Left ventricle myocardium inferior (tissue), 1 donor: ENCODE data around the gene ZNF180. TPM values are rescaled to one million over a fixed set of nuclear protein-coding genes. Genes with fewer than 3 reads are reported as not detected.

Experiments
- DNase-seq: peaks from one replicate; pipeline ENCODE4 v3.0.0-alpha.2; 2020
- H3K27ac ChIP-seq: fragments of 200-600 bp; replicated peaks from 2 replicates; pipeline ENCODE4 v1.8.0; 2021
- H3K27me3 ChIP-seq: fragments of 200-600 bp; 2 replicates; pipeline ENCODE4 v1.8.0; 2021; ENCODE audit warnings: low read depth
- H3K36me3 ChIP-seq: fragments of 200-600 bp; 2 replicates; pipeline ENCODE4 v1.8.0; 2021
- H3K4me1 ChIP-seq: fragments of 200-600 bp; 2 replicates; pipeline ENCODE4 v1.8.0; 2021
- H3K4me3 ChIP-seq: fragments of 200-600 bp; 2 replicates; pipeline ENCODE4 v1.8.0; 2021; ENCODE audit warnings: mild to moderate bottlenecking, moderate library complexity
- H3K9me3 ChIP-seq: fragments of 200-600 bp; replicated peaks from 2 replicates; pipeline ENCODE4 v1.8.0; 2021
- intact Hi-C: fragments of 100-400 bp; cut with micrococcal nuclease; formaldehyde crosslinking; loops from one replicate; pipeline ENCODE4 v1.11.0; 2022
- long read RNA-seq: library from polyadenylated mRNA; unstranded; transcript quantifications from one replicate; pipeline ENCODE4 v2.0.0, GENCODE V29; 2021
- total RNA-seq: library from RNA; stranded (reverse); fragmentation: NEBNext Ultra II Directional; extraction: Animal tissue kit (Norgen Biotek cat#: 25700); gene quantifications from one replicate; pipeline ENCODE4 v1.2.1, GENCODE V29; 2021
- TF ChIP-seq, protein P1 (sequence below): fragments of 200-600 bp; IDR thresholded peaks from 2 replicates; pipeline ENCODE4 v1.8.0; 2021; ENCODE audit warnings: antibody characterized with exemption, mild to moderate bottlenecking, borderline replicate concordance
- donor health status: DM: no; HTN: yes; CAD: no; lungs with severe emphysema.

The ZNF180 gene
- 4.8 TPM for total RNA-seq
- long read RNA-seq, partial matches to known transcripts: 0 of 1 reads
- long read RNA-seq, other reads (novel, unspliced or antisense): 0 of 1 reads

GRCh38 chr19:44499962-44500949 lies at the start of gene ZNF180:
TSS of gene ZNF180 (minus strand) at chr19:44500522. CDS start at chr19:44497334, 3,188 bp downstream.
- DNase-seq: peak; percentile 96
- intact Hi-C loops: no loop called here
- Histone ChIP-seq H3K4me1 (peaks cover 26% of the 10 kb centered on the region), H3K36me3 (peaks cover 36% of the 10 kb centered on the region), H3K27me3 (peaks cover 4% of the 10 kb centered on the region), H3K4me3 (peak within 1 kb of the TSS; percentile 81), H3K9me3 (peaks cover 40% of the 10 kb centered on the region), H3K27ac (peak within 1 kb of the TSS; percentile 95)
- TF ChIP-seq, protein P1, sequence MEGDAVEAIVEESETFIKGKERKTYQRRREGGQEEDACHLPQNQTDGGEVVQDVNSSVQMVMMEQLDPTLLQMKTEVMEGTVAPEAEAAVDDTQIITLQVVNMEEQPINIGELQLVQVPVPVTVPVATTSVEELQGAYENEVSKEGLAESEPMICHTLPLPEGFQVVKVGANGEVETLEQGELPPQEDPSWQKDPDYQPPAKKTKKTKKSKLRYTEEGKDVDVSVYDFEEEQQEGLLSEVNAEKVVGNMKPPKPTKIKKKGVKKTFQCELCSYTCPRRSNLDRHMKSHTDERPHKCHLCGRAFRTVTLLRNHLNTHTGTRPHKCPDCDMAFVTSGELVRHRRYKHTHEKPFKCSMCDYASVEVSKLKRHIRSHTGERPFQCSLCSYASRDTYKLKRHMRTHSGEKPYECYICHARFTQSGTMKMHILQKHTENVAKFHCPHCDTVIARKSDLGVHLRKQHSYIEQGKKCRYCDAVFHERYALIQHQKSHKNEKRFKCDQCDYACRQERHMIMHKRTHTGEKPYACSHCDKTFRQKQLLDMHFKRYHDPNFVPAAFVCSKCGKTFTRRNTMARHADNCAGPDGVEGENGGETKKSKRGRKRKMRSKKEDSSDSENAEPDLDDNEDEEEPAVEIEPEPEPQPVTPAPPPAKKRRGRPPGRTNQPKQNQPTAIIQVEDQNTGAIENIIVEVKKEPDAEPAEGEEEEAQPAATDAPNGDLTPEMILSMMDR: peak; percentile 62

DNA sequence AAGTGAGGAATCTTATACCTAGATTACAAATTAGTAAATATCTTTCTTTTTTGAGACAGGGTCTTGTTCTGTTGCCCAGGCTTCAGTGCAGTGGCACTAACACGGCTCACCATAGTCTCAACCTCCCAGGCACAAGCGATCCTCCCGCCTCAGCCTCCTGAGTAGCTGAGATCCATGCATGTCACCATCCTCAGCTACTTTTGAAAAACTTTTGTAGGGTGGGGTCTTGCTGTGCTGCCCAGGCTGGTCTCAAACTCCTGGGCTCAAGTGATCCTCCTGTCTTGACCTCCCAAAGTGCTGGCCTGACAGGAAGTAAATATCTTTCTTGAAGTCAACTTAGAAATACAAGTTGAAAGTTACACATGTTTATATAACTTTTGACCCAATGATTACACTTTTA lies 49.2 kb upstream of the ZNF180 start:
- peaks cover 10% of the 10 kb centered on the region for H3K27me3 ChIP-seq
- intact Hi-C loops: no loop called here
- no peak for DNase-seq

DNA sequence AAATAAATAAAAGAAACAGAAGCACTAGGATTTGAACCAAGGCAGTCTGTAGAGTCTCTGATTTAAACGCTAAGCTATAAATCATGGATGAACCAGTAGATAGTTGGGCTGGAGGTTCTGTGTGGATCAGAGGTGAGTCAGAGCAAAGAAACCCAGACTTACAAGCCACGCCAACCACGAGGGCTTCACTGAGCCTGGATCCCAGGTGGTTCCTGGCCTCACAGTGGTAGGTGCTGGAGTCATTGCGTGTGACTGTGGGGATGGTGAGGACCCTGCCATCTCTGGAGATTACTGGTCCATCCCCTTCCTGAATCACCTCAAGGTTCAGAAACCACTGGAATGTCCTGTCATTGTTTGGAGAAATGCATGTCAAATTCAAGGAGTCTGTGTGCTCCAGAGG lies 48.4 kb upstream of the ZNF180 start:
- intact Hi-C loops: no loop called here
- Histone ChIP-seq H3K4me1 (no peaks in the 10 kb centered on the region), H3K36me3 (no peaks in the 10 kb centered on the region), H3K27me3 (peaks cover 17% of the 10 kb centered on the region), H3K9me3 (no peaks in the 10 kb centered on the region), H3K27ac (no peak overlapping the region), H3K4me3 (no peak overlapping the region)
- TF ChIP-seq, protein P1: no peak
- no peak for DNase-seq

More for the DNA sequence above, 49.2 kb upstream of the ZNF180 start:
- TF ChIP-seq, protein P1: no peak
- no peaks in the 10 kb centered on the region for H3K36me3 ChIP-seq
- H3K9me3 ChIP-seq: no peaks in the 10 kb centered on the region
- no peak overlapping the region for H3K27ac ChIP-seq
- H3K4me3 ChIP-seq: no peak overlapping the region
- no peaks in the 10 kb centered on the region for H3K4me1 ChIP-seq

- Histone ChIP-seq H3K27me3 (peaks cover 45% of the 10 kb centered on the region), H3K4me1 (no peaks in the 10 kb centered on the region), H3K4me3 (no peak overlapping the region), H3K27ac (no peak overlapping the region), H3K9me3 (no peaks in the 10 kb centered on the region), H3K36me3 (no peaks in the 10 kb centered on the region)
- intact Hi-C loops: no loop called here
- no peak for DNase-seq
- TF ChIP-seq, protein P1: no peak
Measured at GRCh38 chr19:44544031-44544430, 43.7 kb upstream of the ZNF180 start.

DNA sequence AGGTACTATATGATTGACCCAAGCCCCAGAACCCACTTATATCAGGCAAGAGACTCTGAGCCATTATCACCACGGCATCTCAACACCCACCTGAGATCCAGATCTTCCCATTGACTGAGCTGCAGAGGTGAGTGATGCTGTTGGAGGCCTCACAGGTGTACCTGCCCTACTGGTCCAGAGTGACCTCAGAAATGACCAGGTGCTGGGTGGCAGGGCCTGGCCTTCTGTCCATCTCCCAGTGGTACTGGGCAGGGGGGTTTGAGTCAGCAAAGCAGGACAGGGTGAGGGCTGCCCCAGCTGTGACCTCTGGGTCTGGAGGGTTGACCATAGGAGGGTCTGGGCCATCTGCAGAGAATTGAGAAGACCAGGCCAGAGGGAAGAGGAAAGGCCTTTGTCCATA lies 42.3 kb upstream of the ZNF180 start:
- Histone ChIP-seq H3K4me1 (no peaks in the 10 kb centered on the region), H3K27me3 (peaks cover 53% of the 10 kb centered on the region), H3K36me3 (no peaks in the 10 kb centered on the region), H3K4me3 (no peak overlapping the region), H3K9me3 (no peaks in the 10 kb centered on the region), H3K27ac (no peak overlapping the region)
- intact Hi-C loops: no loop called here
- no peak for DNase-seq
- TF ChIP-seq, protein P1: no peak
